Measurements from ENCODE around the gene ELL. TPM values are rescaled to one million over a fixed set of nuclear protein-coding genes. Genes with fewer than 3 reads are reported as not detected.

The ELL gene
- total and polyA plus RNA-seq, 2 donors (not counting 3 experiments of a cell fraction or from before 2014, with no cell fraction given) = 9.9 to 18.2 TPM

DNA sequence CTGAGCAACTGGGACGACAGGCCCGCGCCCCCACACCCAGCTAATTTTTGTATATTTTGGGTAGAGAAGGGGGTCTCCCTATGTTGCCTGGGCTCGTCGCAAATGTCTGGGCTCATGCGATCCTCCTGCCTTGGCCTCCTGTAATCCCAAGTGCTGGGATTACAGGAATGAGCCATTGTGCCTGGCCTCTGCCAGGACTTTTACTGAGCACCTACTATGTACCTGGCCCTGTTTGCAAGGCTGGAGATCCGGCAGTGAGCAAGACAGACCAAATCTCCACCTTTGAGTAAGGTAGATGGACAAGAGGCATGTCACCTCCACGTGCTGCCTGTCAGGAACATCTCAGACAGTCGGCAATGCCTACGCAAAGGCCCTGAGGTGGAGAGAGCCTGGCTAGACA lies 14.6 kb upstream of the ELL start:
- ChIA-PET POLR2A (no interaction called here), CTCF (no interaction called here)
- no TSS peak for BruUV-seq (replicated peaks)
- Histone ChIP-seq H3K4me2 (ENCODE audit: insufficient read depth, low read length) (no peak overlapping the region), H3K79me2 (ENCODE audit: control insufficient read depth, insufficient read depth, low read length) (no peaks in the 10 kb centered on the region), H3K9ac (replicated peaks; ENCODE audit: extremely low read depth, insufficient read depth, low read length) (no peak overlapping the region), H3K4me3 (replicated peaks in 1 of 3; ENCODE audit: insufficient read depth in 1 of 3, low read depth in 1 of 3, low read length in 3 of 3) (no peak overlapping the region), H3K27me3 (ENCODE audit: control insufficient read depth in 2 of 2, insufficient read depth in 2 of 2, low read length in 2 of 2) (no peaks in the 10 kb centered on the region), H3K9me1 (replicated peaks; ENCODE audit: control insufficient read depth, extremely low read depth, insufficient read depth, low read length) (no peaks in the 10 kb centered on the region), H3K9me3 (replicated peaks; ENCODE audit: control insufficient read depth, insufficient read depth, low read length) (no peaks in the 10 kb centered on the region), H3K36me3 (ENCODE audit: control insufficient read depth in 2 of 2, extremely low read depth in 1 of 2, insufficient read depth in 2 of 2, low read length in 2 of 2) (peaks cover 8 to 43% of the 10 kb centered on the region in 2 experiments), H4K20me1 (replicated peaks; ENCODE audit: control insufficient read depth, extremely low read depth, insufficient read depth, low read length) (no peaks in the 10 kb centered on the region), H3K4me1 (ENCODE audit: control insufficient read depth, extremely low read depth, insufficient read depth, low read length) (no peaks in the 10 kb centered on the region), H2AFZ (ENCODE audit: low read depth, low read length) (no peak overlapping the region), H3K27ac (ENCODE audit: insufficient read depth, low read depth, low read length) (no peak overlapping the region)
- no peak for DNase-seq (ENCODE audit: low read depth, low spot score)
- FAIRE-seq = no peak
- intact Hi-C loops (cut with micrococcal nuclease) = no loop called here
- TF ChIP-seq MYC (IDR thresholded peaks at IDR 0.05; ENCODE audit: low read depth, low read length) (no peak), FOS (IDR thresholded peaks at IDR 0.05; ENCODE audit: borderline replicate concordance, insufficient read depth, low read length) (no peak), GATA2 (IDR thresholded peaks at IDR 0.05; ENCODE audit: insufficient read depth, insufficient read length, low read depth, low read length) (no peak), EZH2 (IDR thresholded peaks at IDR 0.05; ENCODE audit: borderline replicate concordance, low read depth, low read length, severe bottlenecking) (no peak), POLR2AphosphoS5 (IDR thresholded peaks at IDR 0.05; ENCODE audit: insufficient read depth, low read depth, low read length) (no peak), POLR2A (IDR thresholded peaks at IDR 0.05; ENCODE audit: low read depth, low read length) (no peak), JUN (IDR thresholded peaks at IDR 0.05; ENCODE audit: borderline replicate concordance, insufficient read depth, insufficient read length, low read depth) (no peak)
- TF ChIP-seq, protein P1, sequence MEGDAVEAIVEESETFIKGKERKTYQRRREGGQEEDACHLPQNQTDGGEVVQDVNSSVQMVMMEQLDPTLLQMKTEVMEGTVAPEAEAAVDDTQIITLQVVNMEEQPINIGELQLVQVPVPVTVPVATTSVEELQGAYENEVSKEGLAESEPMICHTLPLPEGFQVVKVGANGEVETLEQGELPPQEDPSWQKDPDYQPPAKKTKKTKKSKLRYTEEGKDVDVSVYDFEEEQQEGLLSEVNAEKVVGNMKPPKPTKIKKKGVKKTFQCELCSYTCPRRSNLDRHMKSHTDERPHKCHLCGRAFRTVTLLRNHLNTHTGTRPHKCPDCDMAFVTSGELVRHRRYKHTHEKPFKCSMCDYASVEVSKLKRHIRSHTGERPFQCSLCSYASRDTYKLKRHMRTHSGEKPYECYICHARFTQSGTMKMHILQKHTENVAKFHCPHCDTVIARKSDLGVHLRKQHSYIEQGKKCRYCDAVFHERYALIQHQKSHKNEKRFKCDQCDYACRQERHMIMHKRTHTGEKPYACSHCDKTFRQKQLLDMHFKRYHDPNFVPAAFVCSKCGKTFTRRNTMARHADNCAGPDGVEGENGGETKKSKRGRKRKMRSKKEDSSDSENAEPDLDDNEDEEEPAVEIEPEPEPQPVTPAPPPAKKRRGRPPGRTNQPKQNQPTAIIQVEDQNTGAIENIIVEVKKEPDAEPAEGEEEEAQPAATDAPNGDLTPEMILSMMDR (IDR thresholded peaks at IDR 0.05; ENCODE audit: extremely low read depth in 1 of 2, insufficient read depth in 1 of 2, low read depth in 1 of 2, low read length in 2 of 2) = no peak
- TF ChIP-seq, protein P2, sequence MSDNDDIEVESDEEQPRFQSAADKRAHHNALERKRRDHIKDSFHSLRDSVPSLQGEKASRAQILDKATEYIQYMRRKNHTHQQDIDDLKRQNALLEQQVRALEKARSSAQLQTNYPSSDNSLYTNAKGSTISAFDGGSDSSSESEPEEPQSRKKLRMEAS (IDR thresholded peaks at IDR 0.05; ENCODE audit: insufficient read depth, insufficient read length) = no peak
- dilution Hi-C loops (cut with MboI; ENCODE audit: extremely low pct_ligation_motif_present, low sequenced_read_pairs) = no loop called here
